HEK293 (cell line): ENCODE data around the gene SLC52A3.

Experiments used
- CTCF ChIP-seq: fragments of 450-650 bp; formaldehyde crosslinking; IDR thresholded peaks from 2 replicates; pipeline ENCODE4 v1.5.1; 2016; ENCODE audit warnings: missing biosample characterization, missing genetic modification characterization
- EGR2 ChIP-seq: fragments of 450-650 bp; formaldehyde crosslinking; IDR thresholded peaks from 2 replicates; pipeline ENCODE4 v1.5.1; 2016; ENCODE audit warnings: low read depth, missing biosample characterization, missing genetic modification characterization
- GLIS2 ChIP-seq: fragments of 450-650 bp; formaldehyde crosslinking; IDR thresholded peaks from 2 replicates; pipeline ENCODE4 v1.5.1; 2016; ENCODE audit warnings: missing biosample characterization, missing genetic modification characterization
- PRDM1 ChIP-seq: fragments of 450-650 bp; formaldehyde crosslinking; IDR thresholded peaks from 2 replicates; pipeline ENCODE4; 2016; ENCODE audit warnings: missing biosample characterization, missing genetic modification characterization
- ZNF623 ChIP-seq: fragments of 450-650 bp; formaldehyde crosslinking; IDR thresholded peaks from 2 replicates; pipeline ENCODE4 v1.5.1; 2016; ENCODE audit warnings: missing biosample characterization, missing genetic modification characterization

GRCh38 chr20:722822-723644, 45.3 kb downstream of the SLC52A3 start:
- TF ChIP-seq ZNF623 (tag by site-specific recombination) (no peak), CTCF (tag by site-specific recombination) (no peak), EGR2 (no peak), PRDM1 (tag by site-specific recombination) (no peak), GLIS2 (tag by site-specific recombination) (no peak)
